NCI-H1092 (cell line): ENCODE data around the gene PYGL.

Experiments
- DNase-seq: peaks from one replicate; lab custom pipeline; 2025; lab: John Stamatoyannopoulos, UW

Gene PYGL

GRCh38 chr14:50871914-50872732, 72.2 kb downstream of the PYGL start, which contains the start of gene ABHD12B:
TSS of gene ABHD12B (plus strand) at chr14:50872053. CDS start at chr14:50872175, 122 bp downstream.
- DNase-seq, result no peak

- DNase-seq, result no peak
These were observed 73.1 kb downstream of the PYGL start for GRCh38 chr14:50871228-50871627.

- DNase-seq, result no peak
These were observed 78.7 kb downstream of the PYGL start for GRCh38 chr14:50865391-50866076.

GRCh38 chr14:50864946-50865345, 79.3 kb downstream of the PYGL start:
- no peak for DNase-seq

GRCh38 chr14:50864237-50864636, 80.0 kb downstream of the PYGL start:
- DNase-seq, result no peak

- no peak for DNase-seq
These were observed 82.2 kb downstream of the PYGL start for GRCh38 chr14:50862036-50862570.

GRCh38 chr14:50860478-50861086, 83.7 kb downstream of the PYGL start:
- peak; percentile 88 for DNase-seq

GRCh38 chr14:50859296-50859624, 85.0 kb downstream of the PYGL start:
- DNase-seq, result no peak

- no peak for DNase-seq
These were observed 87.6 kb downstream of the PYGL start for GRCh38 chr14:50856660-50857059.

GRCh38 chr14:50855558-50855957, 88.7 kb downstream of the PYGL start:
- no peak for DNase-seq
